Psoas muscle (tissue), 8 donors: ENCODE measurements around the gene GNG8. TPM values are rescaled to one million over a fixed set of nuclear protein-coding genes. Genes with fewer than 3 reads are reported as not detected.
"Not testable (repeated sequence)": the region's sequence is repeated elsewhere in the genome, so short reads cannot be mapped to it uniquely, and the experiment has no call there.

Experiments used
- ATAC-seq, 4 donors: fragments of 200-7000 bp; cut with Tn5 transposase; one replicate each; pipeline ENCODE4 v1.9.1; 2020; ENCODE audit warnings: moderate library complexity in 3 of 4, mild to moderate bottlenecking in 2 of 4
- DNase-seq, 2 donors: peaks; one replicate each; pipeline ENCODE4 v3.0.0-alpha.2; 2020
- H3K27ac ChIP-seq: fragments of 200-600 bp; one replicate; pipeline ENCODE4 v1.8.0; 2022
- H3K27me3 ChIP-seq, 3 donors: fragments of 200-600 bp in 1 of 3; one replicate each; pipeline versions ENCODE4 v1.6.1 to v1.8.0; 2013 to 2022; ENCODE audit warnings: low read length in 2 of 3, mild to moderate bottlenecking in 2 of 3, moderate library complexity in 1 of 3; ENCODE audit not compliant: insufficient read depth in 3 of 3
- H3K36me3 ChIP-seq, 2 donors: fragments of 200-600 bp in 1 of 2; one replicate each; pipeline versions ENCODE4 v1.6.1 to v1.8.0; 2013 to 2022; ENCODE audit warnings: low read depth in 1 of 2, mild to moderate bottlenecking in 1 of 2, moderate library complexity in 1 of 2; ENCODE audit not compliant: insufficient read depth in 1 of 2
- H3K4me1 ChIP-seq: fragments of 200-600 bp; one replicate; pipeline ENCODE4 v1.8.0; 2022
- H3K4me3 ChIP-seq: fragments of 200-600 bp; one replicate; pipeline ENCODE4 v1.8.0; 2022; ENCODE audit warnings: mild to moderate bottlenecking
- H3K9me3 ChIP-seq: fragments of 200-600 bp; one replicate; pipeline ENCODE4 v1.8.0; 2022
- CTCF ChIP-seq: fragments of 200-600 bp; IDR thresholded peaks from one replicate; pipeline ENCODE4 v1.8.0; 2022; ENCODE audit warnings: antibody characterized with exemption
- WGBS, 3 donors: extraction: QIAGEN DNeasy Blood & Tissue Kit; methylation state at CpG; one replicate each; pipeline versions ENCODE4 v1.1.6 to v1.1.7; 2013; 5-methylcytosine and 5-hydroxymethylcytosine counted together
- intact Hi-C, 2 donors: fragments of 100-400 bp; cut with DNase I; formaldehyde crosslinking; loops; one replicate each; pipeline versions ENCODE4 v1.11.0 to v1.14.2; 2022
- polyA plus RNA-seq, 3 donors: library from polyadenylated mRNA; stranded (reverse); fragments of 200-250 nt; gene quantifications; one replicate each; pipeline ENCODE4 v1.2.3, GENCODE V29; 2013
- total RNA-seq, 4 donors: library from RNA; stranded (reverse); fragmentation: NEBNext Ultra II Directional in 2 of 4; extraction: Animal tissue kit (Norgen Biotek cat#: 25700) in 2 of 4; gene quantifications; one replicate each; pipeline versions ENCODE4 v1.2.1 to v1.2.4, GENCODE V29; 2021 to 2023
- donor health status: healthy with polysubstance abuse.
- donor health status: DM: no; HTN: no; CAD: no; lungs with moderate emphysema.
- donor health status: Bipolar disorder and iron deficiency.
- donor health status: healthy.
- donor health status: DM: yes; HTN: yes; CAD: no.
- donor health status: DM: no; HTN: no; CAD: no.
- donor health status: DM: no; HTN: no; CAD: no.
- donor health status: DM: yes; HTN: yes; CAD: no.

The GNG8 gene
- total and polyA plus RNA-seq, 7 donors = not detected

GRCh38 chr19:46629546-46630025 lies 6.4 kb downstream of the GNG8 start:
- H3K9me3 ChIP-seq = no peaks in the 10 kb centered on the region
- DNase-seq = no peak
- no peak overlapping the region for H3K4me3 ChIP-seq
- H3K4me1 ChIP-seq = peaks cover 13% of the 10 kb centered on the region
- H3K27ac ChIP-seq = no peak overlapping the region
- WGBS, 3 donors = 81 to 85% (median 82%) methylated on average over 15 of the region's 15 CpGs
- no peak for ATAC-seq
- intact Hi-C loops = no loop called here
- no peaks in the 10 kb centered on the region for H3K36me3 ChIP-seq
- peaks cover 0 to 32% (median 16%) of the 10 kb centered on the region in 3 donors for H3K27me3 ChIP-seq
- TF ChIP-seq CTCF = no peak

DNA sequence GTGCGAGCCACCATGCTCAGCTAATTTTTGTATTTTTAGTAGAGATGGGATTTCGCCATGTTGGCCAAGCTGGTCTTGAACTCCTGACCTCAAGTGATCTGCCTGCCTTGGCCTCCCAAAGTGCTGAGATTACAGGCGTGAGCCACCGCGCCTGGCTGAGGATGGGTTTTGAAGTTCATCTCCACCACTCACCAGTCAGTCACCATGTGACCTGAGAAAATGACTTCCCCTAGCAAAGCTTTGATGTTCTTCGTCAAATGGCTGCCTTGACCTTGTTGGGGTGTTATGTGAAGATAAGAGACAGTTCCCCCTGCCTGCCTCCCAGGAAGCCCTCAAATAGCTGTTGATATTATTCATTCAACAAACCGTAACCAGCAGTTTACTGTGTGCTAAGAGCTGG lies 7.0 kb downstream of the GNG8 start:
- Histone ChIP-seq H3K4me1 (peaks cover 12% of the 10 kb centered on the region), H3K27me3 (peaks cover 0 to 32% (median 14%) of the 10 kb centered on the region in 3 donors)
- H3K9me3 ChIP-seq, ATAC-seq, H3K4me3 ChIP-seq, H3K27ac ChIP-seq, H3K36me3 ChIP-seq, intact Hi-C loops, DNase-seq: not testable (repeated sequence)
- 94 to 97% (median 97%) methylated on average over 7 of the region's 7 CpGs for WGBS, 3 donors

- Histone ChIP-seq H3K36me3 (no peaks in the 10 kb centered on the region), H3K4me1 (peaks cover 4% of the 10 kb centered on the region), H3K4me3 (no peak overlapping the region), H3K9me3 (no peaks in the 10 kb centered on the region), H3K27me3 (peaks cover 0 to 11% (median 3%) of the 10 kb centered on the region in 3 donors), H3K27ac (peak overlapping the region; percentile 53)
- no peak for TF ChIP-seq CTCF
- ATAC-seq (no peak), DNase-seq (no peak)
- WGBS, 3 donors = 52 to 63% (median 54%) methylated on average over 11 to 14 of the region's 14 CpGs
- intact Hi-C loops = no loop called here
Observed at GRCh38 chr19:46626446-46626845, 9.6 kb downstream of the GNG8 start.

DNA sequence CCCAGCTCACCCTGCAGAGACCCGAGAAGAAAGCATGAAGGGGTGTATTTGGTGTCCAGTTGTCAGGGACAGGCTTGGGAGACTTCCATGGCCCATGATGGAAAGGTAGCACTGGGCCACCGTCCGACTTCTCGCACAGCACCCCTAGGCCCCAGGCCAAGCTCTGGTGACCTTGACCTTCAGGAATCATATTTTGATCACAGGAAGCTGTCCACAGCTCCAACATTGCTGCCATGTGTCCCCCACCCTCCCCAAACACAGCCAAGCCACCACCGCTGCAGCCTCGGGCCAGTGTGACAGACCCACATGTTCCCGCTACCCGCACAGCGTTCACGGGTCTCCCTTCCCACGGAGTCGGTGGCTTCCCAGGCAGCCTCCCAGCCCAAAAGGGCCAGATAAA lies 10.3 kb downstream of the GNG8 start:
- 63 to 72% (median 68%) methylated on average over 12 of the region's 12 CpGs for WGBS, 3 donors
- ATAC-seq (peak in 1 of 4 donors; percentile 21), DNase-seq (no peak)
- Histone ChIP-seq H3K27ac (peak overlapping the region; percentile 53), H3K36me3 (no peaks in the 10 kb centered on the region), H3K9me3 (no peaks in the 10 kb centered on the region), H3K27me3 (peaks cover 0 to 7% (median under 1%) of the 10 kb centered on the region in 3 donors), H3K4me1 (peaks cover 4% of the 10 kb centered on the region), H3K4me3 (no peak overlapping the region)
- intact Hi-C loops = no loop called here
- no peak for TF ChIP-seq CTCF

DNA sequence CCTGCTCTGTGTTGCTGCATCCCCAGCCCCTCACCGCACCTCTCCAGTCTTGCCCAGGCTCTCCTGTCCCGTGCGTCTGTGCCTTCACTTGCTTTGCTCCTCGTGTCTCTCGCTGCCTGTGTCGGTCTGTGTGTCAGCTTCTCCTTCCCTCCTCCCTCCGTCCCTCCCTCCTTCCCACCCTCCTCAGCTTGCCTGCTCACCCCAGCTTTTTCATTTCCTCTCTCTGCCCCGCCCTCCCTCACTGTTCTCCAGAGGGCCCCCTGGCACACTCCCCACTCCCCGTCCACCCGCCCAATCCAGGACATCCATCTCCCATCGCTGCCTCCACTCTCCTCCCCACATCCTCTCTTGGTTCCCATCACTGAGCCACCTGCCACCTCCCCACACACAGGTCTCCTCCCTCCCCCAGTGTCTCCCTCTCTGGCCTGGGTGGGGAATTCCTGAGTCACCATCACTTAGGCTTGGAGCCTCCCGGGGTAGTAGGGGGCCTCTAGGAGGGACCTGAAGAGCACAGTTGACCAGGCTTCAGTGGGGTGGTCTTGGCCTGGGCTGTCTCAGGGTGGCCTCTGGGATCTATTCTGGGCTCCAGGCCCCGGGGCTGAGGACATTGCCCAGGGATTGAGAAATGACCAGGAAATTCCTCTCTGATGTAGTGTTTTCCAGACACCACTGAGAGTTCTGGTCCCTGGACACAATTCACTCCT lies 10.9 kb downstream of the GNG8 start, which contains the start of gene PTGIR:
TSS of gene PTGIR (minus strand) at position 132 of the 704 bp plus-strand sequence. CDS start 864 bp downstream, outside the sequence.
- H3K27me3 ChIP-seq = peaks cover 0 to 6% (median 0%) of the 10 kb centered on the region in 3 donors
- peak within 1 kb of the TSS; percentile 45 for H3K4me3 ChIP-seq
- no peaks in the 10 kb centered on the region for H3K9me3 ChIP-seq
- H3K36me3 ChIP-seq = no peaks in the 10 kb centered on the region
- H3K27ac ChIP-seq = peak within 1 kb of the TSS; percentile 53
- intact Hi-C loops = no loop called here
- no peak for TF ChIP-seq CTCF
- peak; percentile 86 to 91 for DNase-seq
- ATAC-seq = peak; percentile 53 to 76 (median 65)
- peaks cover 4% of the 10 kb centered on the region for H3K4me1 ChIP-seq
- 31 to 34% (median 33%) methylated on average over 13 of the region's 13 CpGs for WGBS, 3 donors
